Activated CD4-positive, alpha-beta T cell treated with anti-CD3 and anti-CD28 coated beads, Interleukin-2, amount 10 ng/mL, durations not matched to agents 7 days and 5 days (primary cell): Measurements from ENCODE around the gene MRPL38. TPM values are rescaled to one million over a fixed set of nuclear protein-coding genes. Genes with fewer than 3 reads are reported as not detected.
"Not testable (repeated sequence)": the region's sequence is repeated elsewhere in the genome, so short reads cannot be mapped to it uniquely, and the experiment has no call there.

Source experiments
- CTCF ChIA-PET: fragments of 350-600 bp; sonication (Branson Sonifier 250); formaldehyde crosslinking; loops from one replicate; lab custom pipeline; 2021; ENCODE audit warnings: antibody characterized with exemption; lab: Charles Lee
- POLR2A ChIA-PET: fragments of 350-600 bp; sonication (Branson Sonifier 250); formaldehyde crosslinking; loops from one replicate; lab custom pipeline; 2021; ENCODE audit warnings: antibody characterized with exemption; lab: Charles Lee
- DNase-seq: peaks from one replicate; pipeline ENCODE4 v3.0.0-alpha.2; 2020
- H3K27ac Mint-ChIP-seq: one replicate; pipeline ENCODE4 v1.8.0; 2021; ENCODE audit warnings: mild to moderate bottlenecking, moderate library complexity, mixed read lengths
- H3K27me3 Mint-ChIP-seq: one replicate; pipeline ENCODE4 v1.8.0; 2021; ENCODE audit warnings: mixed read lengths
- H3K36me3 Mint-ChIP-seq: one replicate; pipeline ENCODE4 v1.8.0; 2021; ENCODE audit warnings: low read depth, mixed read lengths
- H3K4me1 Mint-ChIP-seq: one replicate; pipeline ENCODE4 v1.8.0; 2021; ENCODE audit warnings: mixed read lengths
- H3K4me3 Mint-ChIP-seq: one replicate; pipeline ENCODE4 v1.8.0; 2021; ENCODE audit warnings: mild to moderate bottlenecking, moderate library complexity, mixed read lengths
- H3K9me3 Mint-ChIP-seq: one replicate; pipeline ENCODE4 v1.8.0; 2021; ENCODE audit warnings: mixed read lengths
- total RNA-seq, 2 experiments: library from RNA; stranded (reverse); gene quantifications; one replicate each; pipeline ENCODE4 v1.2.3, GENCODE V29; 2021

Gene MRPL38
- total RNA-seq, 2 experiments from 2014 or later, result 95.9 to 97.5 TPM

GRCh38 chr17:75854101-75854748 is 50.5 kb downstream of the MRPL38 start:
- no peak overlapping the region for H3K4me3 Mint-ChIP-seq
- no peak for DNase-seq
- H3K27ac Mint-ChIP-seq, result no peak overlapping the region
- H3K27me3 Mint-ChIP-seq, result no peaks in the 10 kb centered on the region
- H3K9me3 Mint-ChIP-seq, result no peaks in the 10 kb centered on the region
- peaks cover 15% of the 10 kb centered on the region for H3K36me3 Mint-ChIP-seq
- ChIA-PET CTCF (interaction anchor here (0.8 to 2.9 kb wide), 13 partner anchors 9 to 222 kb away, joined by 3 to 30 read pairs (median 6); partner anchors contain the start of genes GALK1, TRIM47 and UNC13D), POLR2A (interaction anchor here (0.6 kb wide), 1 partner anchor 9 kb away, joined by 3 read pairs; no protein-coding TSS in a partner anchor)
- H3K4me1 Mint-ChIP-seq, result peaks cover 33% of the 10 kb centered on the region

- Mint-ChIP-seq H3K4me1 (peaks cover 30% of the 10 kb centered on the region), H3K9me3 (no peaks in the 10 kb centered on the region), H3K36me3 (peaks cover 16% of the 10 kb centered on the region), H3K27ac (no peak overlapping the region), H3K4me3 (no peak overlapping the region), H3K27me3 (no peaks in the 10 kb centered on the region)
- ChIA-PET CTCF (interaction anchor here (0.8 to 2.9 kb wide), 7 partner anchors 9 to 221 kb away, joined by 3 to 30 read pairs (median 3); partner anchors contain the start of genes GALK1 and UNC13D), POLR2A (no interaction called here)
- DNase-seq, result no peak
Observed at GRCh38 chr17:75853433-75853832, 51.3 kb downstream of the MRPL38 start.

GRCh38 chr17:75851693-75851991 is 53.0 kb downstream of the MRPL38 start:
- Mint-ChIP-seq H3K4me1 (peaks cover 27% of the 10 kb centered on the region), H3K36me3 (peaks cover 28% of the 10 kb centered on the region)
- H3K27me3 Mint-ChIP-seq, H3K9me3 Mint-ChIP-seq, H3K4me3 Mint-ChIP-seq, CTCF ChIA-PET, POLR2A ChIA-PET, H3K27ac Mint-ChIP-seq, DNase-seq: not testable (repeated sequence)

GRCh38 chr17:75850928-75851692 is 53.6 kb downstream of the MRPL38 start:
- Mint-ChIP-seq H3K4me1 (peaks cover 23% of the 10 kb centered on the region), H3K27me3 (no peaks in the 10 kb centered on the region)
- CTCF ChIA-PET, result interaction anchor here (1.2 to 8.0 kb wide), 4 partner anchors 11 to 76 kb away, joined by 4 to 48 read pairs (median 6); no protein-coding TSS in a partner anchor

GRCh38 chr17:75849724-75850123 is 55.0 kb downstream of the MRPL38 start:
- CTCF ChIA-PET, result interaction anchor here (0.9 to 8.0 kb wide), 10 partner anchors 8 to 96 kb away, joined by 3 to 48 read pairs (median 4); no protein-coding TSS in a partner anchor
- no peaks in the 10 kb centered on the region for H3K9me3 Mint-ChIP-seq
- no peak for DNase-seq
- POLR2A ChIA-PET, result no interaction called here
- H3K4me3 Mint-ChIP-seq, result no peak overlapping the region
- no peaks in the 10 kb centered on the region for H3K27me3 Mint-ChIP-seq
- H3K27ac Mint-ChIP-seq, result no peak overlapping the region
- H3K4me1 Mint-ChIP-seq, result peaks cover 37% of the 10 kb centered on the region
- peaks cover 40% of the 10 kb centered on the region for H3K36me3 Mint-ChIP-seq

More at GRCh38 chr17:75850928-75851692, 53.6 kb downstream of the MRPL38 start:
- H3K27ac Mint-ChIP-seq, result no peak overlapping the region
- no peak for DNase-seq
- no peaks in the 10 kb centered on the region for H3K9me3 Mint-ChIP-seq
- POLR2A ChIA-PET, result no interaction called here
- no peak overlapping the region for H3K4me3 Mint-ChIP-seq
- H3K36me3 Mint-ChIP-seq, result peaks cover 32% of the 10 kb centered on the region

GRCh38 chr17:75849279-75849646 is 55.4 kb downstream of the MRPL38 start:
- ChIA-PET POLR2A (no interaction called here), CTCF (interaction anchor here (0.9 to 8.0 kb wide), 8 partner anchors 9 to 96 kb away, joined by 3 to 48 read pairs (median 4); no protein-coding TSS in a partner anchor)
- no peaks in the 10 kb centered on the region for H3K27me3 Mint-ChIP-seq
- H3K36me3 Mint-ChIP-seq, result peaks cover 40% of the 10 kb centered on the region
- no peak for DNase-seq
- H3K4me3 Mint-ChIP-seq, result no peak overlapping the region
- H3K9me3 Mint-ChIP-seq, result no peaks in the 10 kb centered on the region
- no peak overlapping the region for H3K27ac Mint-ChIP-seq
- peaks cover 34% of the 10 kb centered on the region for H3K4me1 Mint-ChIP-seq

Other genes with a start within 250 kb of the MRPL38 start
- gene RECQL5, start 237.7 kb downstream of the MRPL38 start, total RNA-seq, result 10 to 100 TPM; 44.7 to 47.1 TPM
- 10 to 100 TPM; 97.0 to 97.5 TPM for gene SAP30BP, start 237.5 kb downstream of the MRPL38 start, total RNA-seq
- under 1 TPM; 0.55 to 0.96 TPM for gene ITGB4, start 183.4 kb downstream of the MRPL38 start, total RNA-seq
- 10 to 100 TPM; 40.9 to 44.7 TPM for gene GALK1, start 139.7 kb downstream of the MRPL38 start, total RNA-seq
- gene UNK, start 120.1 kb downstream of the MRPL38 start, total RNA-seq, result 10 to 100 TPM; 27.1 to 28.7 TPM
- 100 to 1,000 TPM; 161 to 182 TPM for gene UNC13D, start 60.5 kb downstream of the MRPL38 start, total RNA-seq
- 10 to 100 TPM; 76.8 to 83.5 TPM for gene WBP2, start 49.5 kb downstream of the MRPL38 start, total RNA-seq
- gene TRIM47, start 26.3 kb downstream of the MRPL38 start, total RNA-seq, result 10 to 100 TPM; 33.9 to 43.4 TPM
- gene TRIM65, start 7.9 kb downstream of the MRPL38 start, total RNA-seq, result 10 to 100 TPM; 26.5 to 28.7 TPM
- gene FBF1, start 36.2 kb upstream of the MRPL38 start, total RNA-seq, result 10 to 100 TPM; 21.7 to 23.5 TPM
- 10 to 100 TPM; 27.8 to 34.7 TPM for gene ACOX1, start 74.3 kb upstream of the MRPL38 start, total RNA-seq
- 10 to 100 TPM; 12.5 to 17.1 TPM for gene TEN1, start 74.4 kb upstream of the MRPL38 start, total RNA-seq
- gene CDK3, start 96.0 kb upstream of the MRPL38 start, total RNA-seq, result 1 to 10 TPM; 6.9 to 7.1 TPM
- under 1 TPM; 0.02 to 0.05 TPM for gene EVPL, start 122.4 kb upstream of the MRPL38 start, total RNA-seq
- 10 to 100 TPM; 91.3 to 96.0 TPM for gene SRP68, start 167.6 kb upstream of the MRPL38 start, total RNA-seq
- under 1 TPM; 0.15 TPM for gene GALR2, start 169.9 kb upstream of the MRPL38 start, total RNA-seq
- gene ZACN, start 174.3 kb upstream of the MRPL38 start, total RNA-seq, result under 1 TPM in 1 of 2 experiments, not detected in 1; 0.27 TPM
- 100 to 1,000 TPM; 140 to 147 TPM for gene EXOC7, start 198.9 kb upstream of the MRPL38 start, total RNA-seq
- gene FOXJ1, start 236.4 kb upstream of the MRPL38 start, total RNA-seq, result under 1 TPM; 0.20 to 0.48 TPM